NCI-H2171 treated with DMSO at 0.1 percent for 48 hours (cell line): ENCODE results near the gene COL9A2.
A peak's percentile ranks its signal among the peaks of the same experiment; 100 is the strongest.

Experiments used
- DNase-seq: peaks from one replicate; lab custom pipeline; 2025; lab: John Stamatoyannopoulos, UW

The COL9A2 gene

DNA sequence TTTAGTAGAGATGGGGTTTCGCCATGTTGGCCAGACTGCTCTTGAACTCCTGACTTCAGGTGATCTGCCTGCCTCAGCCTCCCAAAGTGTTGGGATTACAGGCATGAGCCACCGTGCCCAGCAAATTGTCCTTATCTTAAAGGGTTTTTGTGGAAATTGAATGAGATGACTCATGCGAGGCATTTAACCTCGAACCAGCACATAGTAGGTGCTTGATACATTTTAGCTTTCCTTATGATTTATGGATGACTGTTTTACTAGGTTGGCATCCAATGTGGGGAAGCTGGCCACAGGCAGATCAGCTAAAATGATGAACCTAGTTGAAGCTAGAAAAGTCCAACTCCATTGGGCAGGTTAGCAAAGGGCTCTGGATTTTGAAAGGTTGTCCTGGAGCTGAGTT is 1.4 kb upstream of the COL9A2 start:
- DNase-seq, result no peak

DNA sequence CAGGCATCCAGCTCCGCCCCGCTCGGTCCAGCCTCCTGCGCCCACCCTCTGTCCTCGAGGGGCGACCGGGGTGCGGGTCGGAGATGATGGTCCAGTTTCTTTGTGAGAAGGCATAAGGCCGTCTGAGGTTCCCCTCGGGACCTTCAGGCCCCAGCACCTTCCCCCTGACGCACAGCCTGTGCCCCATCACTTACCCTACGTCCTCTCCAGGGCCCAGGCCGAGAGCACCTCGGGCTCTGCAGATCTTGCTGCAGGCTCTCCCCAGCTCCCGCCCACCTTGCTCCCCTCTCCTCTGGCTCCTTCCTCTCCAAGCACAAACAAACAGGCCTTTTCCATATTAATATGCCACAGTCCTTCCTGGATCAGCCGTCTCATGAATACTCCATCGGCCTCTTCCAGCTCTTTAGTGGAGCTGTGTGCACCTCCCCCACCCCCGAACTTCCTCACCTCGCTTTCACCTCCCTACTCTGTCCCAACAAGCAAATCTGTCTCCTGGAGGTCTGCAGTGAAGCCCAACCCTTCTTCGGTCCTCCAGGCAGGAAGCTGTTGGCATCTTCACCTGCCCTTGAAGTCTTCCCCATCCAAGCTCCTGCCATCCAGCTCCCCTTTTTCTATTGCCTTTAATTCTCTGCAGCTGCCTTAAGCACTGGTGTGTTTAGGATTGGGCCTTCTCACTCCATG is 448 bp upstream of the COL9A2 start:
- peak; percentile 16 for DNase-seq

DNA sequence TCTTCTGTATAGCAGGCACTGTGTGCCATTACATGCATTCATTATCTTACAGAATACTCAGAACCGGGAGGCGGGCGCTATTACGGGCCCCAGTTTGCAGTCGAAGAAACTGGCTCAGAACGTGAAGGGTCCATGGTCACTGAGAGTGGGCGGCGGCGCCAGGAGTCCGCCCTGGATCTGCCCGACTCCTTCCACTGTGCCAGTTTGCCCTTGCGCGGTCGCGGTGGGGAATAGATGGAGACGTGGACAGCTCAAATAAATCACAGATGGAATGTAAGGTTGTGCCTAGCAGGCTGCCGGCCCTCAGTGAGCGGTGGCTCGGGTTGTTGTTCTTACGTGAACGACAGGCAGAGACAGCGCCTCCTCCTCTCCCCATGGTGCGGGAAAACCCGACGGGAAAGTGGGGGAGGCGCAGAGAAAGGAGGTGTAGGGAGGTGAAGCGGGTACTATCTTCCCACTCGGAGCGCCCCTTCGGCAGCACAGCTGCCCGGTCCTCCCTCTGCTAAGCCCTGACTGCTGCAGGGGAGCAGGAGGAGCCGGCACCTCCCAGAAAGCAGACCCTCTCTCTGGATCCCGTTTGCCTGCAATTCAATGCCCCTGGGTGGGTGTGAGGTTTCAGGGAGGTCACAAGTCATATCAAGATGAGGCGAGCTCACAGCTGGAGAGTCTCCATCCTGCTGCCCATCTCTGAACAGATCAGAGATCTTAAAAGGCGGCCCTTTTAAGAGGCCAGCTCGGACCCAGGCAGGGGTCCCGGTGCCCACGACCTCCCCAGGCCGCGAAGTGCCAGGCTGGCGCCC is 1.1 kb downstream of the COL9A2 start:
- peak; percentile 69 for DNase-seq

DNA sequence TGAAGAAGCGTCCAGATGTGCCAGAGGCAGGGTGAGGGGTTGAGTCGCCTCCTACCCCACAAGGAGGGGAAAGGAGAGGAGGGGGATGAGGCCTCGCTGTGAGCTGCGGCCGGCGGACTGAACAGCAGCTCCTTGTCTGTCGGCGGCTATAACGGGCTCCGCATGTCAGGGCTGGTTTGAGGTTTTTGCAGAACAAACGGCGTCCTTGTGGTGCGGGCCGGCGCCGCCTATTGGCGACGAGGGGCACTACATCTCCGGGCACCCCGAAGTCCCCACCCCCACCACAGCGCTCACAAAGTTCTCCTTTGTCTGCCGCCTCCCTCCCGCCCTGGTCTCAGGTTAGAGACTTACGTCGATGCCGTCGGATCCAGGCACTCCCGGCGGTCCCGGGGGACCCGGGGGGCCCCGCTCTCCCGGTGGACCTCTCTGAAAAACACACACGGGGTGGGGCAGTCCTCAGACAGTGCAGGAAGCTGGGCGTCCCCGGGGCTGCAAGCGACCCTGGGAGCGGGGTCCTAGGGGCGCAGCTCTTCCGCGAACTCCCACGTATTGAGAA is 1.8 kb downstream of the COL9A2 start:
- DNase-seq, result peak; percentile 91

DNA sequence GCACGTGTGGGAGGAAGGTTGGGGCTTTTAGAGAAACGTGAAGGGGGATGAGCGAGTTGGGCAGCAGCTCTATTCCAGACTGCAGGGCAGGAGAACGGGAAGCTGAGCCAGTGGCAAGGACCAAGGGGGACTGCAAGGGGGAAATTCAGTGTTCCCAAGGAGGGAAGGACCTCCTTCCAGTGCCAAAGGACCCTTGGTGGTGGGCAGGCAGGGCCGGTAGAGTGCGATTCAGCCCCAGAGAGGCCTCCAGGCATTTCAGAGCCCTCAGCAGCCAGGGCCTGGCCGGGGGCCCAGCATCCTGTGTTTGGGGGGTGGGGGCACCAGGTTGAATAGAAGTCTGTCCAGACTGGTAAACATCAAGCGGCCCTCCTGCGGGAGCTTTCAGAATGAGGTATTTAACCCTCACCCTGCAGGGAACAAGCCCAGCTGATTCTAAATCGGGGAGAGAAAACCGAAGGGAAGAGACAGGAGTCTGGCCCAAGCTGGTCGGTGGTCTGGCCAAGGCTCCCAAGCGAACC is 2.3 kb downstream of the COL9A2 start:
- no peak for DNase-seq

DNA sequence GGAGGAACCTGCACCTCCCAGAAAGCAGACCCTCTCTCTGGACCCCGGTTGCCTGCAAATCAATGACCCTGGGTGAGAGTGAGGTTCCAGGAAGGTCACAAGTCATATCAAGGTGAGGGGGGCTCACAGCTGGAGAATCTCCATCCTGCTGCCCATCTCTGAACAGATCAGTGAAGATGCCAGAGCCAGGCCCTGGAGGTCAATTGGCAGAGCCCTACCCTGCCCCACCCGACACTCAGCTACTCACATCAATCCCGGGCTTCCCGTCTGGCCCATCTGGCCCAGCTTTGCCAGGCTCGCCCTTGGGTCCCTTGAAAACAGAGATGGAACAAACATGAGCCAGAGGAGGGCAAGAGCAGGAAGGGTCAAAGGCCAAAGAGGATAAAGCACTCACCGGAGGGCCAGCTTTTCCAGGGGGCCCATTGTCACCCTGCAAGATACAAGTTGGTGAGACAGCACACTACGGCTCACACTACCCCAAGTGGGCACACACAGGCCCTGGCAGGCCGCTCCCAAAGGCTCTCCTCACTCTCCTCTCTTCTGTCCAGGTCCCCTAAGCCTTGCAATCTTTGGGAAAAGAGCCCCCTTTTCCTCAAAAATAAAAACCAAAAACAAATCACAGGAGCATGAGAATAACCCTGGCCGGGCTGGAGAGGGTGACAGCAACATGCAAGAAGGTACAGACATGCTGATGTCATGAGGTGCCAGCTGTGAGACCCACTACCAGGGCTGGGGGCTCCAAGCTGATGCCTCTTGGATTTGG is 2.9 kb downstream of the COL9A2 start:
- no peak for DNase-seq

DNA sequence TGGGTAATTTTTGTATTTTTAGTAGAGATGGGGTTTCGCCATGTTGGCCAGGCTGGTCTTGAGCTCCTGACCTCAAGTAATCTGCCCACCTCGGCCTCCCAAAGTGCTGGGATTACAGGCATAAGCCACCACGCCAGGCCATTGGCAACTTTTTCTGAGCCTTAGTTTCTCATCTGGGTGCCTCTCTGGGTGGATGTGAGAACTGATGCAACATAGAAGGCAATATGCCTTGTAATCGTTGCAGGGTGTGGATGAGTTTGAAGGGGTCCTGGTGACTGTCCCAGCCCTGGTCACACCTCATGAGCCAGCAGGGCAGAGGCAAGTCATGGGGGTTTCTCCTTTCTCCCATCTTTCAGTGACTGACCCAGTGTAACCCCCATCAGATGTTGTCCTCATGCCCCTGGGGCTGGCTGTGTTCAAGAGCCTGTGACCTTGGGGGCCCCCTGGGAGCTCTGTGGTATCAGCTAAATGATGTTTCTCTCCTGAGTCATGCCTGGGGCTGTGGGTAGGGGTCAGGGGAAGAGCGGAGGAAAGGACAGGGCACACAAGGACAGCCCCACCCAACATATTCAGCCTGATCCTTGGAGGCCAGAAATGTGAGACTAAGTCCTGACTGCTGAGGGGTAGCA is 3.6 kb downstream of the COL9A2 start:
- no peak for DNase-seq

DNA sequence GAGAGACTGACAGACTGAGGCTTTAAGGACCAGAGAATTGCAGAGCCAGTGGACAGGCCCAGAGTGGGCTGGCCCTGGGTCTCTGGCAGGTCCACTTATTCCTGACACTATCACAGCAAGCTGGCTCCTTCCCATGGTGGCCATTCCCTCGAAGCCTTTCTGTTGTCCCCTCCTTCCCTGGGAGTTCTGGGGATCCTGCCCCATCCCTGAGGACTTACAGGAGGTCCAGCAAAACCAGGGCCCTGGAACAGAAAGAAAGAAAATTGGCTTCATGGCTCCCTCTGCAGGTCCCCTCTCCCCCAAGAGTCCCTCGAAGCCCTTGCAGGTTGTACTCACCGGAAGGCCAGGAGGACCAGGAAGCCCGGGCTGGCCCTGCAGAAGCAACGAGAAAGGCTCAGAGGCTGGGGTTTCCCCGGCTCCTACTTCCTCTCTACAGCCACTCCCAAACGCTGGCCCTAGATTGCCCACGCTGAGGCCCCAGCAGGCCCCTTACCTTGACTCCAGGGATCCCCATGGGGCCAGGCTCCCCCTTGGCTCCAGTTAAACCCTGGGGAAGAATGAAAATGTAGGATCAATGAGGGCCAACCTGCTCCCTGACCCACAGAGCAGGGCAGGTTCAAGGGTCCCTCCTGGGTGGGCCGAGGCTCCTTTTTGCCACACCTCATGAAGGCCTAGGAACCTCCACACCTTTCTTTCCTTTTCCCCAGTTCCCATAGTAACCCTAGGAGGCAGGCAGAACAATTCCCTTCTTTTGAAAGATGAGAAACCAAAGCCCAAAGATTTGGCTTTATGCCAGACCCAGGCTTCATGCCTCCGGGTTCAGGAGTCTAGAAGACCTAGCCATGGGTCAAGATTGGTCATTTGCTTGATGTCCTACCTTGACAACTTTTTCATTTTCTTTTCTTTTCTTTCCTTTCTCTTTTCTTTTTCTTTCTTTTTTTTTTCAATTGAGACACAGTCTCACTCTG is 4.6 kb downstream of the COL9A2 start:
- DNase-seq, result peak; percentile 38

DNA sequence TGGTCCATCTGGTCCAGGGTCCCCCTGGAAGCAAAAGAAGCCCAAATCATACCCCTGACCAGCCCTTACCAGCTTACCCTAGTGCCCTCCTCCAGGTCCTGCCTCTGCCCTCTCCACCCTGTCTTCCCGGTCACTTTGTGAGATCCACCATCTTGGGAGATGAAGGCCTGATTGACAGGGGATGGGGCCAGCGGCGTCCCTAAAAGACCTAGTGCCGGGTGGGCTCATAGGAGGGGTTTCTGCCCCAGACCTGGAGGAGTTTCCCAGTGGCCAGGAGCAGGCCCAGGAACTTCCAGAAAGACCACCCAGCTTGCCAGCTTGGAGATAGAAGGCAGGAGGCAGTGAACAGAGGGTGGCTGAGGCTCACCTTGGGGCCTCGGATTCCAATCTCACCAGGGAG is 5.4 kb downstream of the COL9A2 start:
- DNase-seq, result no peak

DNA sequence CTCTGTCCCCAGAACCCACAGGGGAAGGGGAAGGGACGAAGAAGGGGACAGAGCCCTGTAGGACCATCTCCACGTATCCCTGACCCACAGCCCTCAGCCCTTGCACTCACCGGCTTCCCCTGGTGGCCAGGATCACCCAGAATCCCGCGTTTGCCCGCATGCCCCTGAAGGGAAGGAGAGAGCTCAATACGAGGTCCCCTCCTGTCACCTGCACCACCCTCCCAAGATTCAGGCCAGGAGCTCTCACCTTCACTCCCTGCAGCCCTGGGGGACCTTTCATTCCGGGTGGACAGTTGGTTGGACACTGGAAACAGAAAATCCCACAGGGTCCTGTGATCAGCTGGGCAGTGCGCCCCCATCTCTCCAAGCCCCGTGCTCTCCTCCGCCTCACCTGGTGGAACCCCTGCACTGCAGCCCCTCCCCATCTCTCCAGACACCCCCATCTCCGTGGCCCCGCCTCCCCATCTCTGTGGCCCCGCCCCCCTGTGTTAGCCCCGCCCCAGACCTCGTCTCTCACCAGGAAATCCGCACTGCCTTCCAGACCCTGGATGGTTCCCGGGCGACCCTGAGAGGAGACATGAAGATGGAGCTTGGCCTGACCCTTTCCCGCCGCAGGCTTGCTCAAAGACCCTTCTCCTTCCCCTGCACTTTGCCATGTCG is 6.0 kb downstream of the COL9A2 start:
- no peak for DNase-seq

DNA sequence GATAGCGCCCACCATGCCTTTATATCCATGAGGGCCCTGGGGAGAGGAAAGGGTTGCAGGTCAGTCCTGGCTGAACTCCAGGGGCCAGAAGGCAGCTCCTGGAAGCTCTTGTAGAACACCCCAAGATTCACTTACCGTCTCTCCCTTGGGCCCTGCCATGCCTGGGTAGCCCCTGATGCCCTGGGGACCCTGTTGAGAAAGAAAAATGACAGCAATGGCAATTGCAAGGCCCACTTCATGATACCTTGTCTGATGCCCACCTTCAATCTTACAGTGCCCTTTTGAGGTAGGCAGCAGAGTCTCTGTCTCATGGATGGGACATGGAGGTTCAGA is 7.0 kb downstream of the COL9A2 start:
- DNase-seq, result no peak

DNA sequence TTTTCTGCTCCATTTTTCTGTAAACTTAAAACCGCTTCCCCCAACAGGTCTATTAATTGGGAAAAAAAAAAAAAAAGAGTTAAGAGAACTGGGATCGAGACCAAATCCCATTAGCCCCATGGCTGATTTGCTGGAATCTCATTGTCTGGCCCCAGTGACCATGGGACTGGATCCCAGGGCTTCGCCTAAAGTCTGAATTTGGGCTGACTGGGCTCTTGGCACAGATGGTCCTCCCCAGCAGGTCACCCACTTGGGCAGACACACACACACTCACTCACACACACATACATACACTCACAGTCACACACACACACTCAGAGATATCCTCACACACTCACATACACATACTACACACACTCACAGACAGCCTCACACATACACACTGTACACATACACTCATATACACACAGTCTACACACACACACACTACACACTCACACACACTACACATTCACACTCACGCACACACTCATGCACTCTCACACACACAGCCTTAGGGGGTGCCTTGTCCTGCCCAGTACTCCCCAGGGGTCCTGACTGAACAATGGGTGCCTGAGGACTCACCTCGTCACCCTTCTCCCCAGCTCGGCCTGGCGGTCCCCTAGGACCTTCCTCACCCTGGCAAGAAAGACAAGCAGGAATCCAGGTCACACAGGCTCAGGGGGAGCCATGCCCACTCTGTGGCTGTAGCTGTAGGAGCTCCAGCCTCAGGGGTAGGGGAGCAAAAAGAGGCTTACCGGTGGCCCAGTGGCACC is 7.5 kb downstream of the COL9A2 start:
- no peak for DNase-seq

DNA sequence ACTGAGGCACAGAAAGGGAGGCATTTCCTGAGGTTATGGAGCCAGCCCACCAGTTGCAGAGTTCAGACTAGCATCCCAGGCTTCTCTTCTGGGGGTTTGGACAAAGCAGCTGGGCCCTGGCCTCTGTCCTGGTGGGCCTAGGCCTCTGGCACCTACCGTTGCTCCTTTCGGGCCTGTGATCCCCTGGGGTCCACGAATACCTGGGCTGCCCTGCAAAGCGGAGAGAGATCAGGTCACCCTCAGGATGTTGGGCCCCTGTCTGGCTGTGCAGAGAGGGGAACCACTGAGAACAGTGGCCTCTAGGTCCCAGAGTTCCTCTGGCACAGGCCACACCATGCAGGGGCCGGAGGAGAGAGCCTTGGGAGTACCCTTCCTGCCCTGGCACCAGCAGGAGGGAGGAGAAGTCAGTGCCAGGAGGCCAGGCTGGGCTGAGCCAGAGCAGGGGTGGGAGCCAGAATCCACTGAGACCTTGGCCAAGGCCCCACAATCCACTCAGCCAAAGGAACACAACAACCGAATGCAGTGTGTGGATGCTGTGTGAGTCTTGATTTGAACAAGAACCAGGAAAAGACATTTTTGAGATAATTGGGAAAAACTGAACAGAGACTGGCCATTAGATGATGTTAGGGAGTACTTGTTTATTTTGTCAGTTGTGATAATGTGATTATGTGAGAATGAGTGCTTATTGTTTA is 8.9 kb downstream of the COL9A2 start:
- DNase-seq, result no peak

DNA sequence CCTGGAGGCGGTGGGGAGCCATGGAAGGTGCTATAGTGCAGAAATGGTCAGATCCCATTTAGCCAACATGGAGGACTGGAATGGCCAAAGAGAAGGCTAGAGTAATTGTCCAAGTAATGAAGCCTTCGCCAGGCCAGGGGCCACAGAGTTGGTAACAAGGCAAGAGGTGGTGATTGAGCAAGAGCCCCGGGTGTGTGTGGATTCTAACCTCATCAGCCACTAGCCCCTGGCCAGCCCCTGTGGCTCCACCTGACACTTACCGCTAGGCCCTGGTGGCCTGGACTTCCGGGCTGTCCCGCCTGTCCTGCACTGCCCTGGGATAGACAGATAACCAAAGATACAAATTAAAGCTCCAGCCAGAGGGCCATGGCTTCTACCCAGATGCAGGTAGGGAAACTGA is 9.9 kb downstream of the COL9A2 start:
- DNase-seq, result no peak

DNA sequence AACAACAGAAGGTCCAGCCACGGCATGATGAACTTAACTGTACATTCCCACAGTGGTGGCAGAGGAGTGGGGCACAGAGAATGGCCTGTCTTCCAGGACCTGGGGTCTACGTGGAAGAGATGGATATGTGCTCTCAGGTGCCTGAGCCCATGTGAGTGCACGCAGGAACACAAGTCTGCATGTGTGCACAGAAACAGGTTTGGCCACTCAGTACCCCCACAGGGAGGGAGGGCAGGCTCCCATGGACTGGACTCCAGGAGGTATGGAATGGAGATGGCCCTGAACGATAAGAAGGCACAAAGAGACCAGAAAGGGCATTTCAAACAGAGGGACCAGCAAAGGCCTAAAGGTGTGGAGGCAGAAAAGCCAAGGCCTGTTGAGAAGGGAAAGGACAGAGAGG is 10.8 kb downstream of the COL9A2 start:
- DNase-seq, result no peak

DNA sequence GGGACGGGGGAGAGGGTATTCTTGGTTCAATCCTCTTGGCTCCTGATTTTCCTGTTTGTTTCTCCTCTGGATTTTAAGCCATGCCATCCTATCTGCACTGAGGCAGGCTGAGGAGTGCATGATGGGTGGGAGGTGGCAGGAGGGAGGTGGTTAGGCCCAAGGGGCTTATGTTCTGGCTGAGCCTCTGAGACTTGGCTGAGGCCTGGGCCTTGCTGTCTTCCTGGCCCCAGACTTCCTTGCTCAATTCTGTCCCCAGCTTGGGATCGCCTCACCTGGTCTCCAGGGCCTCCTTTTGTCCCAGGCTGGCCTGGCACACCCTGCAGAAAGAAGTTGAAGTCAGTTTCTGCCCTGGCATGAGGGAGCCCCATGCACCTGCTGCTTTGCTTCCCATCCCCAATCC is 11.2 kb downstream of the COL9A2 start:
- DNase-seq, result no peak

DNA sequence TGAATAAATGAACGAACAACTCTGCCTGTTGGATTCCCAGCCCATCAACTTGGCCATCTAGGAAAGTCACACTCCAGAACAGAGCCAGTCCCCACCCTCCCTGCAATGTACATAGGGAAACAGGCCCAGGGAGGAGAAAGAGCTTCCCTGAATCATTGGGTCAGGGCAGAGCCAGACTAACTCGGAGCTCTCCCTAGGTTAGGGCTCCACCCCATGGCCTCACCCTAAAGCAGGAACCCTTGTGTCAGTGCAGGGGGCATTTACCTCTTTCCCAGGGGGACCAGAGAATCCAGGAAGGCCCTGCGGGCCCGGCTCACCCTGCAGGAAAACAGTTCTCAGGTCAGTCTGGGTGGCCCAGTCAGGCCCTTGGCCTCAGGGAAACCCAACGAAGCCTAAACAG is 11.6 kb downstream of the COL9A2 start:
- peak; percentile 19 for DNase-seq

DNA sequence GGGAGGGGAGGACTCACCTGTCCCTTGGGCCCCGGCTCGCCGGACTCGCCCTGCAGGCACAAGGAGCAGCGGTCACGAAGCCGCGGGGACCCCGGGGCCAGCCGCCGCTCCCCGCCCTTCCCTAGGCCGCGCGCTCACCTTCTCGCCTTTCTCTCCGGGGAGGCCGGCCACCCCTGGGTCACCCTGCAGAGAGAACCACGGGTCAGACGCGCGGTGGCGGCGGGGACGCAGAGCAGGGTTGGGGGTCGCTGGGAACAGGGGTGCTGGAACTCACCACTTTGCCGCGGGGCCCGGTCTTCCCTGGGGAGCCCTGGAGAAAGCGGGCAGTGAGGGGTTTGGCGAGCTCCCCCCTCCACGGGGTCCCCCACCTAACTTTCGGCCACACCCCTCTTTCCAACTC is 13.3 kb downstream of the COL9A2 start:
- DNase-seq, result no peak
